A549 (cell line): ENCODE data around the gene C1QL1. TPM values are rescaled to one million over a fixed set of nuclear protein-coding genes. Genes with fewer than 3 reads are reported as not detected.

Experiments used
- ATAC-seq, 2 experiments: fragments of 200-7000 bp in 1 of 2; fragments of >200 bp in 1 of 2; cut with Nextera tagmentation in 1 of 2; cut with Tn5 transposase in 1 of 2; 3 replicates each; pipeline versions ENCODE4 v1.8.0 to v1.9.1; 2018 to 2020; ENCODE audit warnings: mild to moderate bottlenecking in 1 of 2, moderate library complexity in 1 of 2
- CTCF ChIA-PET: fragments of 300-600 bp; sonication (Branson Sonifier 250); formaldehyde crosslinking; extraction: SDS; loops from one replicate; lab custom pipeline; 2021; ENCODE audit warnings: antibody characterized with exemption, inconsistent platforms; lab: Yijun Ruan, JAX
- POLR2A ChIA-PET: fragments of 350-600 bp; formaldehyde crosslinking; extraction: SDS; loops from one replicate; lab custom pipeline; 2021; ENCODE audit warnings: antibody characterized with exemption, inconsistent platforms; lab: Yijun Ruan, JAX
- DNase-seq, 2 experiments: peaks; one replicate each; pipeline versions ENCODE4 v3.0.0 to v3.0.0-alpha.2; 2011 to 2016; ENCODE audit warnings: low read depth in 1 of 2, low spot score in 1 of 2
- FAIRE-seq: peaks from 2 replicates; lab custom pipeline; 2011; peaks lifted over from hg19 to GRCh38; lab: Jason Lieb, UNC
- H3K27ac ChIP-seq, 2 experiments: fragments of >200 bp; sonication (Bioruptor Twin); formaldehyde crosslinking; 3 replicates each; pipeline ENCODE4 v1.5.1; 2016 to 2017
- H3K4me1 ChIP-seq: fragments of >200 bp; sonication (Bioruptor Twin); formaldehyde crosslinking; 3 replicates; pipeline ENCODE4 v1.6.1; 2016
- H3K4me2 ChIP-seq: fragments of >200 bp; sonication (Bioruptor Twin); formaldehyde crosslinking; 3 replicates; pipeline ENCODE4 v1.6.1; 2016
- H3K4me3 ChIP-seq: fragments of >200 bp; sonication (Bioruptor Twin); formaldehyde crosslinking; 3 replicates; pipeline ENCODE4 v1.5.1; 2016
- H3K9me3 ChIP-seq: fragments of >200 bp; sonication (Bioruptor Twin); formaldehyde crosslinking; 3 replicates; pipeline ENCODE4 v1.6.1; 2016
- BHLHE40 ChIP-seq: IDR thresholded peaks from 2 replicates; pipeline ENCODE4 v1.6.1; 2012; ENCODE audit warnings: low read depth, low read length, inconsistent platforms
- CEBPB ChIP-seq, 2 experiments: fragments of >200 bp in 1 of 2; sonication (Bioruptor Twin) in 1 of 2; formaldehyde crosslinking in 1 of 2; IDR thresholded peaks; 2 replicates each; pipeline ENCODE4 v1.6.1; 2012 to 2016
- CHD4 ChIP-seq: fragments of 200-600 bp; sonication (generic); IDR thresholded peaks from 2 replicates; pipeline ENCODE4 v1.6.1; 2016; ENCODE audit warnings: antibody characterized with exemption, mild to moderate bottlenecking, borderline replicate concordance
- ELK1 ChIP-seq: fragments of 150-350 bp; IDR thresholded peaks from 2 replicates; pipeline ENCODE4 v1.6.1; 2014; ENCODE audit warnings: low read depth, mild to moderate bottlenecking, low read length
- FOSB ChIP-seq: fragments of 250-450 bp; sonication (Bioruptor Pico); IDR thresholded peaks from 2 replicates; pipeline ENCODE4 v1.5.0; 2020; ENCODE audit warnings: mild to moderate bottlenecking, moderate library complexity
- FOSL2 ChIP-seq, 2 experiments: fragments of 450-650 bp in 1 of 2; fragments of >200 bp in 1 of 2; sonication (Bioruptor Twin) in 1 of 2; formaldehyde crosslinking; IDR thresholded peaks; 2 replicates each; pipeline versions ENCODE4 v1.5.0 to v1.6.1; 2016 to 2020; ENCODE audit warnings: mild to moderate bottlenecking in 1 of 2, moderate library complexity in 1 of 2
- KDM1A ChIP-seq: fragments of 200-600 bp; sonication (generic); IDR thresholded peaks from 2 replicates; pipeline ENCODE4 v1.6.1; 2016; ENCODE audit warnings: low read depth, mild to moderate bottlenecking
- NFE2L2 ChIP-seq: fragments of 150-350 bp; conservative IDR thresholded peaks from 2 replicates; pipeline ENCODE4 v1.6.1; 2014; ENCODE audit warnings: low read length
- PHF8 ChIP-seq: fragments of 200-600 bp; sonication (generic); IDR thresholded peaks from 2 replicates; pipeline ENCODE4 v1.6.1; 2016; ENCODE audit warnings: low read depth, mild to moderate bottlenecking, antibody characterized with exemption, moderate library complexity, borderline replicate concordance
- RAD21 ChIP-seq, 2 experiments: fragments of >200 bp in 1 of 2; sonication (Bioruptor Twin) in 1 of 2; formaldehyde crosslinking in 1 of 2; IDR thresholded peaks in 1 of 2; conservative IDR thresholded peaks in 1 of 2; 2 replicates in 1 of 2; 3 replicates in 1 of 2; pipeline ENCODE4 v1.6.1; 2012 to 2018; ENCODE audit warnings: inconsistent platforms in 1 of 2
- RARB ChIP-seq: fragments of 250-450 bp; sonication (Bioruptor Pico); IDR thresholded peaks from 2 replicates; pipeline ENCODE4 v1.8.0; 2021; ENCODE audit warnings: mild to moderate bottlenecking, moderate library complexity
- RNF2 ChIP-seq: fragments of 200-600 bp; sonication (generic); IDR thresholded peaks from 2 replicates; pipeline ENCODE4 v1.6.1; 2016; ENCODE audit warnings: low read depth, mild to moderate bottlenecking, antibody characterized with exemption, moderate library complexity, borderline replicate concordance
- SMC3 ChIP-seq: fragments of >200 bp; sonication (Bioruptor Twin); formaldehyde crosslinking; IDR thresholded peaks from 3 replicates; pipeline ENCODE4 v1.6.1; 2018; ENCODE audit warnings: inconsistent platforms
- TFCP2L1 ChIP-seq: fragments of 250-450 bp; sonication (Bioruptor Pico); IDR thresholded peaks from 2 replicates; pipeline ENCODE4 v1.5.0; 2021; ENCODE audit warnings: mild to moderate bottlenecking
- WGBS: methylation state at CpG from one replicate; pipeline ENCODE4 v1.1.6; 2017; ENCODE audit errors: missing lambda C conversion rate; 5-methylcytosine and 5-hydroxymethylcytosine counted together
- polyA plus RNA-seq, 4 experiments: library from polyadenylated mRNA; depleted of rRNA in 3 of 4; stranded (reverse); fragments of >200 nt; fragmentation: RNase III in 1 of 4; extraction: RNeasy Plus Mini Kit Qiagen cat#74134 plus additional on column Dnase treatment in 1 of 4; gene quantifications; 2 replicates in 3 of 4; 3 replicates in 1 of 4; pipeline ENCODE4 v1.2.3, GENCODE V29; 2011 to 2017
- TF ChIP-seq, protein P1 (sequence below): fragments of 200-600 bp; sonication (generic); IDR thresholded peaks from 2 replicates; pipeline ENCODE4 v1.6.1; 2016; ENCODE audit warnings: antibody characterized with exemption, mild to moderate bottlenecking, moderate library complexity
- TF ChIP-seq, protein P2 (sequence below): fragments of >200 bp; sonication (Bioruptor Twin); formaldehyde crosslinking; IDR thresholded peaks from 3 replicates; pipeline ENCODE4 v1.5.1; 2016

The C1QL1 gene
- polyA plus RNA-seq, 2 of the 4 experiments (the other 2 are of a cell fraction), result 2.6 to 8.5 TPM

DNA sequence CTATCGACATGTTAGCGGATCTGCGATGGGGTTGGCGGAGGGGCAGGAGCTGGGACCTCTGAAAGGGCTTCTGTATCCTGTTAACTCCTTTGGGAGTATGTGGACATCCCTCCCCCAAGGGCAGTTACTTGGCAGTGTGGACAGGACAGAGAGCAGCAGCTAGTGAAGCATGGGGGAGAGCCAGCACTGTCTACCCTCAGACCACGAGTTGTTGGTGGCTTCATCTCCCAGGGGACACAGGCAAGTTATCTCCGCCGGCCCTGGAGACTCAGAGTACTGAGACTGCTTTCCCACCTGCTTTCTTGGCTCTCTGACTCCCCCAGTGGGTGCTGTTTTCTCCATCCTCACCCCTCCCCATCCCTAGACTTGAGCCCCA is 47.5 kb downstream of the C1QL1 start:
- Histone ChIP-seq H3K4me2 (no peak overlapping the region), H3K27ac (peak overlapping the region in 1 of 2 experiments; percentile 80; a peak in 3 of 6 replicates), H3K9me3 (no peaks in the 10 kb centered on the region), H3K4me1 (peaks cover 23% of the 10 kb centered on the region), H3K4me3 (no peak overlapping the region)
- 89% methylated on average over 7 of the region's 7 CpGs for WGBS
- FAIRE-seq (no peak), ATAC-seq (peak; percentile 1; a peak in 1 of 6 replicates), DNase-seq (no peak)
- TF ChIP-seq, protein P1, sequence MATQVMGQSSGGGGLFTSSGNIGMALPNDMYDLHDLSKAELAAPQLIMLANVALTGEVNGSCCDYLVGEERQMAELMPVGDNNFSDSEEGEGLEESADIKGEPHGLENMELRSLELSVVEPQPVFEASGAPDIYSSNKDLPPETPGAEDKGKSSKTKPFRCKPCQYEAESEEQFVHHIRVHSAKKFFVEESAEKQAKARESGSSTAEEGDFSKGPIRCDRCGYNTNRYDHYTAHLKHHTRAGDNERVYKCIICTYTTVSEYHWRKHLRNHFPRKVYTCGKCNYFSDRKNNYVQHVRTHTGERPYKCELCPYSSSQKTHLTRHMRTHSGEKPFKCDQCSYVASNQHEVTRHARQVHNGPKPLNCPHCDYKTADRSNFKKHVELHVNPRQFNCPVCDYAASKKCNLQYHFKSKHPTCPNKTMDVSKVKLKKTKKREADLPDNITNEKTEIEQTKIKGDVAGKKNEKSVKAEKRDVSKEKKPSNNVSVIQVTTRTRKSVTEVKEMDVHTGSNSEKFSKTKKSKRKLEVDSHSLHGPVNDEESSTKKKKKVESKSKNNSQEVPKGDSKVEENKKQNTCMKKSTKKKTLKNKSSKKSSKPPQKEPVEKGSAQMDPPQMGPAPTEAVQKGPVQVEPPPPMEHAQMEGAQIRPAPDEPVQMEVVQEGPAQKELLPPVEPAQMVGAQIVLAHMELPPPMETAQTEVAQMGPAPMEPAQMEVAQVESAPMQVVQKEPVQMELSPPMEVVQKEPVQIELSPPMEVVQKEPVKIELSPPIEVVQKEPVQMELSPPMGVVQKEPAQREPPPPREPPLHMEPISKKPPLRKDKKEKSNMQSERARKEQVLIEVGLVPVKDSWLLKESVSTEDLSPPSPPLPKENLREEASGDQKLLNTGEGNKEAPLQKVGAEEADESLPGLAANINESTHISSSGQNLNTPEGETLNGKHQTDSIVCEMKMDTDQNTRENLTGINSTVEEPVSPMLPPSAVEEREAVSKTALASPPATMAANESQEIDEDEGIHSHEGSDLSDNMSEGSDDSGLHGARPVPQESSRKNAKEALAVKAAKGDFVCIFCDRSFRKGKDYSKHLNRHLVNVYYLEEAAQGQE, result no peak
- 0 out of 2 replicates have a peak, but pooled peaks have one; percentile 15 for TF ChIP-seq CHD4
- CTCF ChIA-PET, result interaction anchor here (0.7 to 38.3 kb wide), 37 partner anchors 9 to 287 kb away, joined by 3 to 1853 read pairs (median 8); partner anchors contain the start of genes ACBD4, C1QL1, DCAKD and EFTUD2
- POLR2A ChIA-PET, result interaction anchor here (1.0 to 2.2 kb wide), 3 partner anchors 99 to 103 kb away, joined by 3 to 12 read pairs (median 3); no protein-coding TSS in a partner anchor

- peak; percentile 89 to 97 for DNase-seq
- Histone ChIP-seq H3K27ac (peak overlapping the region; percentile 14 to 80; a peak in 4 of 6 replicates), H3K9me3 (no peaks in the 10 kb centered on the region), H3K4me1 (peaks cover 23% of the 10 kb centered on the region), H3K4me2 (0 out of 3 replicates have a peak overlapping the region, but pooled peaks have one; percentile 3), H3K4me3 (no peak overlapping the region)
- peak; percentile 85 to 90 for ATAC-seq
- WGBS, result 13% methylated on average over 9 of the region's 9 CpGs
- CTCF ChIA-PET, result interaction anchor here (0.6 to 38.3 kb wide), 40 partner anchors 8 to 287 kb away, joined by 3 to 1853 read pairs (median 6); partner anchors contain the start of genes ACBD4, C1QL1, DCAKD and EFTUD2
- peak; percentile 99 for FAIRE-seq
- POLR2A ChIA-PET, result interaction anchor here (1.0 to 2.2 kb wide), 3 partner anchors 99 to 103 kb away, joined by 3 to 12 read pairs (median 3); no protein-coding TSS in a partner anchor
- peak; percentile 91 for TF ChIP-seq KDM1A
- TF ChIP-seq RAD21 (conservative IDR thresholded peaks at IDR 0.05 in 1 of 2, IDR thresholded peaks at IDR 0.05 in 1 of 2), result peak; percentile 99
- no peak for TF ChIP-seq BHLHE40
- no peak for TF ChIP-seq CEBPB (IDR thresholded peaks at IDR 0.05)
- TF ChIP-seq RNF2, result no peak
- no peak for TF ChIP-seq PHF8
- no peak for TF ChIP-seq ELK1
- TF ChIP-seq, protein P2, sequence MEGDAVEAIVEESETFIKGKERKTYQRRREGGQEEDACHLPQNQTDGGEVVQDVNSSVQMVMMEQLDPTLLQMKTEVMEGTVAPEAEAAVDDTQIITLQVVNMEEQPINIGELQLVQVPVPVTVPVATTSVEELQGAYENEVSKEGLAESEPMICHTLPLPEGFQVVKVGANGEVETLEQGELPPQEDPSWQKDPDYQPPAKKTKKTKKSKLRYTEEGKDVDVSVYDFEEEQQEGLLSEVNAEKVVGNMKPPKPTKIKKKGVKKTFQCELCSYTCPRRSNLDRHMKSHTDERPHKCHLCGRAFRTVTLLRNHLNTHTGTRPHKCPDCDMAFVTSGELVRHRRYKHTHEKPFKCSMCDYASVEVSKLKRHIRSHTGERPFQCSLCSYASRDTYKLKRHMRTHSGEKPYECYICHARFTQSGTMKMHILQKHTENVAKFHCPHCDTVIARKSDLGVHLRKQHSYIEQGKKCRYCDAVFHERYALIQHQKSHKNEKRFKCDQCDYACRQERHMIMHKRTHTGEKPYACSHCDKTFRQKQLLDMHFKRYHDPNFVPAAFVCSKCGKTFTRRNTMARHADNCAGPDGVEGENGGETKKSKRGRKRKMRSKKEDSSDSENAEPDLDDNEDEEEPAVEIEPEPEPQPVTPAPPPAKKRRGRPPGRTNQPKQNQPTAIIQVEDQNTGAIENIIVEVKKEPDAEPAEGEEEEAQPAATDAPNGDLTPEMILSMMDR, result peak; percentile 98
- TF ChIP-seq SMC3, result peak; percentile 99
- no peak for TF ChIP-seq FOSL2 (IDR thresholded peaks at IDR 0.05)
- TF ChIP-seq FOSL2 (CRISPR knock-in tag; IDR thresholded peaks at IDR 0.05), result no peak
- TF ChIP-seq FOSB, result no peak
- no peak for TF ChIP-seq TFCP2L1 (CRISPR knock-in tag)
- TF ChIP-seq CHD4, result peak; percentile 87
- no peak for TF ChIP-seq RARB (CRISPR knock-in tag)
- TF ChIP-seq NFE2L2, result no peak
- TF ChIP-seq, protein P1, result no peak
Measured at GRCh38 chr17:44919885-44920564, 48.1 kb downstream of the C1QL1 start.
